HG03439 (cell line): ENCODE measurements around the gene ANK2.

Experiments used
- ATAC-seq: cut with Tn5 transposase; IDR thresholded peaks from one replicate; pipeline ENCODE4 v1.9.1; 2021; ENCODE audit warnings: mild to moderate bottlenecking, moderate library complexity; ENCODE audit not compliant: unreplicated experiment

The ANK2 gene

GRCh38 chr4:113278324-113278934, 229.0 kb downstream of the ANK2 start:
- ATAC-seq = peak; percentile 98

DNA sequence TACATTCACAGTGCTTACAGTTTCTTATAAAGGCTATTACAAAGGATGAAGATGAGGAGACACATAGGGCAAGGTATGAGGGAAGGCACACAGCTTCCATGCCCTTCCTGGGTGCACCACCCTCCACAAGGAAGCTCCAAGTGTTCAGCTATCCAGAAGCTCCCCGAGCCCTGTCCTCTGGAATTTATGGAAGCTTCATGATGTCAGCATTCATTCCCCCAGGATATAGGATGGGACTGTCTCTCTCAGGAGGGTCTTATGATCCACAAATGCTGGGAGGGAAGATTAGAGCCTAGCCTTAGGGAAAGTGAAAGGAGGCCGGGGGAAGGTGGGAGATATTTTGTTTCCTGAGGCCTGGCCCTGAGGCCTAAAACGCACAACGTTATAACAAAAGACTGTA, 236.0 kb downstream of the ANK2 start:
- no peak for ATAC-seq

DNA sequence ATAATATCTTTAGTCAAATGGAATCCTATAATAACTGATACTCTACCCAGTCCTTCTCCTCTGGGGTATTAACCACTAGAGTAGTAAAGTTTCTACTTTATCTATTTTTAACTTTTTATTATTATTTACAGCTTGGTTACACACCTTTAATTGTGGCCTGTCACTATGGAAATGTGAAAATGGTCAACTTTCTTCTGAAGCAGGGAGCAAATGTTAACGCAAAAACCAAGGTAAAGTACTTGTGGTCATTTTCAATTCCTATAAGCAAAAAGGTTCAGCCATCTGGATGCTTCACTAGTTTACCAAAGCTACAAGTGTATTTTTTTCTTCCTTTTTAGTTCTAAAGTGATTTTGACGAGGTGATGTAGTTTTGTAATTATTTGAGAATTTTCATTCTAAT, 238.8 kb downstream of the ANK2 start:
- no peak for ATAC-seq

DNA sequence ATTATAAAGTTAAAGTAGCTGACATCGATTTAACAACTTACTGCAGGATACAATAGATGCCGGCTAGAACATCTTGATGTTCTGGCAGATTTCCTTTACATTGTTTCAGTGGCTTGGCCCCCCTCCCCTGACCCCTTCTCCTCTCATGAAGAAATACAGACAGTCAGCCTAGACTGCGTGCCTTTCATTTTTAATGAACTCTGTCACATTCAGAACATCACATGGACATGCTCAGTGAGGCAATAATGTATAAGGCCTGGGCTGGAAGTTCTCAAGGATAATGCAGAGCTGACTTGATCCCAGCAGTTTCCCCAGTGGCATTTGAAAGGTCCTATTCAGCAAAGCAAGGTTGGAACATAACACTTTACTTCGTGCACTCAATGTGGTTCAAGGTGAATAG, 239.2 kb downstream of the ANK2 start:
- ATAC-seq = no peak

DNA sequence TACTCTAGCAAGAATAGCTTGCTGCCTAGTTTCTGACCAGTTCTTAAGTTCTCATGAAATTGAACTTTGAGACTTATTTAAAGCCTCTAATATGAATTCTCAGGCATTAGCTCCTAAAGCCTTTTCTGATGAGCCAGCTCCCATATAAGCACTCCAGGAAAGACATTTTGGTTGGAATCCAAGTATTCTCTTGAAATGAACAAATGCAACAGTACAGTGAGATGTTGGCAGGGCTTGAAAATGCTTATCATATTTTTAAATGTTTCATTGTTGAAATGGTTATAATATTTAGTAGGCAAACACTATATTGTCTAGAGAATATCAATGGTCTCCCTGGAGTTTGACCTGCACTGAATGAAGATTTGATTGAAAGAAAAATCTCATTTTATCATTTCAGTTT, 240.3 kb downstream of the ANK2 start:
- no peak for ATAC-seq

DNA sequence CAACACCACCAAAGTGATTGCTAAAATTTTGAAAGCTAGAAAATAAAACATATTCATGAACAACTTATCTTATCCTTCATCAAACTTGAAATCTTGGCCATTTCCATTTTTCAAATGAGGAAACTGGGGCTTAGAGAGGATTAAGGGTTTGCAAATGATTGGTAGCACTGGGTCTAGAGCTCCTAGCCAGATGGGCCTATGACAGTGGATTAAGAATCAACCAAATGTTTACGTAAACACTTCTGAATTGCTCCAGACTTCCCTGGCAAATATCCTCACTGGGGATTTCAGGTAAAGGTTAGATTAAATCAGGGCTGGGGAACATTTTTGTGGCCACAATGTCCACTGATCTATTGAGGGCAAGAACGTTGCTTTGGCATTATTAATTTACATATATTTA, 241.2 kb downstream of the ANK2 start:
- no peak for ATAC-seq

GRCh38 chr4:113292371-113293042, 243.1 kb downstream of the ANK2 start:
- ATAC-seq = no peak

DNA sequence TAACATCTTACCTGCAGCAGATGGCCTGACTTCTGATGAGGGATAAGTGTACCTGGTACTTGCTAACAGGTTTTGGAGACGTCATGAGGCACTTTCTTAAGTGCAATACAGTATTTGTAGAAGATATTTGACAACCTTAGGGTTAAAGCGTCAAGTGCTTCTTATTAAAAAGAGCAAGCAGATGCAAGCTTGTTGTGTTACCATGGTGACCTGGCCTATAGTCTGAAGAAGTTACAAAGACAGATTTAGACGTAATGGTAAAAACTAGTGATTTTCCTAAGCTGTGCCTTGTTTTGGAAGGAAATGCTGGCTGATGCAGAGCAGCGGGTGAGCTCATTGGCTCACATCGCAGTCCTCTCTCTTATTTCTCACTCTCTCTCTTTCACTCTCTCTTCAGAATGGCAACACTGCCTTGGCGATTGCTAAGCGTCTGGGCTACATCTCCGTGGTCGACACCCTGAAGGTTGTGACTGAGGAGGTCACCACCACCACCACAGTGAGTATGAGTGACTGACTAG, 243.6 kb downstream of the ANK2 start:
- ATAC-seq = no peak

GRCh38 chr4:113293674-113294073, 244.2 kb downstream of the ANK2 start:
- ATAC-seq = no peak

- no peak for ATAC-seq
Measured at GRCh38 chr4:113294908-113295307, 245.5 kb downstream of the ANK2 start.

DNA sequence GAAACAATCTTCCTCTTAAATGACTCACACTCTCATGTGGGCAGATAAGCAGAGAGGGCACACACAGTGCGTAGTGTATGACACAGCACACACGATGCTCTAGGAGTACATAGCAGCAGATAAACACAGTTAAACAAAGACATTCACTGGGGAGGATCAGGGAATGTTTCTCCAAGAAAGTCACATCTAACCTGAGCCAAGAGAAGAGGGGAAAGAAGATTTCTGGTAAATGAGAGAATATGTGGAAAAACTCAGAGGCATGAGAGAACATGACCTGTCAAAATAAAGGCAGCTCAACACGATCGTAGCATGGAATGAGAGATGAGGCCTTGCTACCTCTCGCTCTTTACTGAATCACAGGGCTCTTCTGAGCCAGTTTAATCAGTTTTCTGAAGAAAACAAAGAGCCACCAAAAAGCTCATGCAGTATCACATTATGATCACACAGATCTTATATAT, 251.0 kb downstream of the ANK2 start:
- no peak for ATAC-seq

GRCh38 chr4:113302051-113302450, 252.6 kb downstream of the ANK2 start:
- ATAC-seq = no peak

- ATAC-seq = no peak
Measured at GRCh38 chr4:113303315-113303714, 253.9 kb downstream of the ANK2 start.

GRCh38 chr4:113311047-113311446, 261.6 kb downstream of the ANK2 start:
- no peak for ATAC-seq

DNA sequence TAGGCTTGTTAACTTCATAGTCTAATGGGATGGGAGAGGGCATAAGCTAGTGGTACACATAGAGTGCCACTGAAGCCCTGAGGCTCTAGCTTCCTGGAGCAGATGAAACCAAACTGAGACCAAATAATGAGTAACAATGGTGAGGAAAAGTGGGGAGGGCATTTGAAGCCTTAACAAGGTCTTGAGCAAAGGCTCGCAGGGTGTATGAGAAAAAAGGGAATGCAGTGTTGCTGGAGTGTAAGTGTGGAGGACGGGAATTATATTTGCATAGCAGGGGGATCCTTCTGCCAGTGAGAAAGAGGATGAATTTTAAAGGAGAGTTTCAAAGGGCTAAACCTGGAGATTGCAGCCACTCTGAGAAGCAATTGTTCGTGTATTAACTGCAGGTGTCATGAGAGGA, 263.1 kb downstream of the ANK2 start:
- ATAC-seq = no peak

DNA sequence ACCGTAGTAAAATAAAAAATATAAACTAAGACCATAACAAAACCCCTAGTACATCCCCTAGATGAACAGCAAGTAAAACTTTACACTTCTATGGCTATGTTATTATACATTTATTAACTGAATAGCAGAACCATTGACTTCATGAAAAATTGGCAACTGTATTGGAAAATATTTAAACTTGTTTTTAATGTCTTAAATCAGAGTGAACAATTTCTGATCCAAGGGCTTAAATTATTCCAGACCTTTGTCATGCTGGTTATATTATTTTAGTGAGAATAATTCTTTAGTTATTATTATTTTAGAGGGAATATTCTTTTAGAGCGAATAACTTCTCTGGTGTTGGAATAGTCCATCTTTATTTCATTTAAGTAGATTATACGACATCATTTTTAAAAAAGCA, 265.0 kb downstream of the ANK2 start:
- no peak for ATAC-seq

GRCh38 chr4:113316879-113317278, 267.4 kb downstream of the ANK2 start:
- peak; percentile 89 for ATAC-seq

- ATAC-seq = no peak
Measured at GRCh38 chr4:113317523-113317922, 268.1 kb downstream of the ANK2 start.

- no peak for ATAC-seq
Measured at GRCh38 chr4:113322736-113323135, 273.3 kb downstream of the ANK2 start.

DNA sequence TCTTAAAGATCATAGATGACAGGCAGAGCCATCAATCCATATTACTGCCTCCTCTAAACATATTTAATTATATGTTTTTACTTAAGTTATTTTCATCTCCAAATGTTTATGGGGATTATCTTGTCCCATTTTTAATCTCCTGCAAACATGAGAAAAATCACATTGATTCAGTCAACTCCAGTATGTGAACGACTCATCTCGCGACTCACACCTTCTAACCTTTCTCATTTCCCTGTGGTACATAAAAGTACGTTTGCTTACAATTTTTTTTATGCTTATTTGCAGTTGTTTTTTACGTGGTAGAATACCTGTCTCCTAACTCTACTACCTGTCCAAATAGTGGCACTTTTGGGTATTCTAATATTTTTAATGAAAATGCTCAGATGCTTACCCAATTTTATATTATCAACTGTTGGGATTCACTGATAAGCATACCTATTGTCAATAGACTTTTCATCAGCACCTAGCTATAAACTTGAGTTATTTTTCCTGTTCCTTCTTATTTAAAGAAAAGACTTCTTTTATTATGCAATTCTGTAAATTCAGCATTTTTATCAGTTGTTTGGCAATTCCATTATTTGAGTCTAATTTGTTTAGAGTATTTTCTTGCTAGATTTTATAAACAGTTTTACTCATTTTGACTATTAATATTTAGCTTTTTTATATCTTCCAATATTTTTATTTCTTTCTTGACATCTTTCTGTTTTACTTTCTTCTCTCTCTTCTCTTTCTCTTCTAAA, 276.6 kb downstream of the ANK2 start:
- no peak for ATAC-seq

GRCh38 chr4:113327494-113327893, 278.0 kb downstream of the ANK2 start:
- ATAC-seq = no peak

DNA sequence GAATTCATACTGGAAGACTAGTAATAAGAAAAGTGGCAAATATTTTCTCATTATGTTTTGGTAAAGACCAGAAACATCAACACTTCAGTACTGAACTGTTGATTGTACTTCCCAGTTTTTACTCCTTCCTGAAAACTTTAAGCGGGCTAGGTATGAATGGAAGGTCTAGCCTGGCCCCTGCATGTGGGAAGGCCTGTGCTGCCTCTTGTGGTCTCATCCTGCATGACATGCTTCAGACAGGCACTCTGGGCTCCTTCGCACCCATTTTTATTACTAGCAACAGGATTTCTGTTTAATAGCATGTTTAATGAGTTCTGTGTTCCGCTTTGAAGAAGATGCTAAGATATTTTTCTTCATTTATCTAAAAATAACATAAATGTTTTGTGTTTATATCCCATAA, 279.1 kb downstream of the ANK2 start:
- no peak for ATAC-seq
